HG02642 (cell line): ENCODE data around the gene NXT1.
A peak's percentile ranks its signal among the peaks of the same experiment; 100 is the strongest.
"Not testable (repeated sequence)": the region's sequence is repeated elsewhere in the genome, so short reads cannot be mapped to it uniquely, and the experiment has no call there.

Experiments
- ATAC-seq: cut with Tn5 transposase; IDR thresholded peaks from one replicate; pipeline ENCODE4 v1.9.1; 2021; ENCODE audit warnings: mild to moderate bottlenecking; ENCODE audit not compliant: unreplicated experiment, poor library complexity

NXT1 gene

GRCh38 chr20:23327617-23328333 is 22.8 kb upstream of the NXT1 start:
- ATAC-seq, result no peak

- no peak for ATAC-seq
These were observed 18.9 kb upstream of the NXT1 start for GRCh38 chr20:23331450-23332350.

GRCh38 chr20:23332467-23332866 is 18.1 kb upstream of the NXT1 start:
- no peak for ATAC-seq

GRCh38 chr20:23334111-23334510 is 16.5 kb upstream of the NXT1 start:
- ATAC-seq, result no peak

DNA sequence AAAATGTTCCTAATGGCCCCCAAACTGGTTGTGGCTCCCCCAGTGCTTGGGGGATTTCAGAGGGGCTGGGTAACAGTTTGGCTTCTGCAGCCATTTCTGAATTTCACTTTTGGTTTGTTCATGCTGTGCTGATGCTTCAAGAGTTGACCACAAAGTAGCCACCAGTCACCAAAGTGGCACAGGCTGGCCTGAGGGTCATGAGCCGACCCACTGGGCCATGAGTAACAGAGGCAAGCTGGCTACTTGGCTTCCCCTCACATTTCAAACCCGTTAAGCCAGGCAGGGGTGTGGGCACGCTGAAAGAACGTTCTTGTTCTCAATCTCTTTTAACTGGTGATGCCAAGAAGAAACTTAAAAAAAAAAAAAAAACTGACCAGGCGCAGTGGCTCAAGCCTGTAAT is 15.1 kb upstream of the NXT1 start:
- no peak for ATAC-seq

DNA sequence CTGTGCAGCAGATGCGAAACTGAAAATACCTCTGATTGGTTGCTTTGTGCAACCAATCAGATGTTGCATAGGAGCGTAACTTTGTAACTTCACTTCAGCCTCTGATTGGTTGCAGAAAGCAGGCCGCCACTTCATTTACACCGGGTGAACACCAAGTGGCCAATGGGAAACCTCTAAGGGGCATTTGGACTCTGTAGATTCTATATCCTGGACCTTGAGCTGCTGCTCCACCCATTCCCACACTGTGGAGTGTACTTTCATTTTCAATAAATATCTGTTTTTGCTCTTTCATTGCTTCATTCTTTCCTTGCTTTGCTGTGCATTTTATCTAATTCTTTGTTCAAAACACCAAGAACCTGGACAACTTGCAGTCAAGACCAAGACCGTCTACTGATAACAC is 14.1 kb upstream of the NXT1 start:
- ATAC-seq, result no peak

GRCh38 chr20:23337312-23337711 is 13.3 kb upstream of the NXT1 start:
- ATAC-seq, result no peak

DNA sequence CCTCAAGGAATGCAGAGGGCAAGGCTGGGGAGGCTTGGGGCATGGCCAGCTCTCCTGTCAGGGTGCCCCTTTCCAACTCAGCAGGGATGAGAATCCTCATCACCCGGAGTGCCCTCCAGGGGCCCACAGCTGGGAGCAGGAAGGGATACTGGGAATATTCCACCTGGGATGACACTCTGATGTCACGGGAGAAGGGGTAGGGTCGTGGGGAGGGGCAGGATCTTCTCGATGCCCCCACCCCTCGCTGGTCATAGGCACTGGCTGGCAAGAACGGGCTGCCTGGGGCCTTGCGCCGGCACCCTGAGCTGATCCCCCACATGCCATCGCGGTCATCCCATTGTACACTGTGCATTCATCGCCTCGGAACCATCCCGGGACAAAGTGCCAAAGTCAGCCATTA is 10.6 kb upstream of the NXT1 start:
- ATAC-seq, result no peak

GRCh38 chr20:23340524-23340923 is 10.1 kb upstream of the NXT1 start:
- no peak for ATAC-seq

DNA sequence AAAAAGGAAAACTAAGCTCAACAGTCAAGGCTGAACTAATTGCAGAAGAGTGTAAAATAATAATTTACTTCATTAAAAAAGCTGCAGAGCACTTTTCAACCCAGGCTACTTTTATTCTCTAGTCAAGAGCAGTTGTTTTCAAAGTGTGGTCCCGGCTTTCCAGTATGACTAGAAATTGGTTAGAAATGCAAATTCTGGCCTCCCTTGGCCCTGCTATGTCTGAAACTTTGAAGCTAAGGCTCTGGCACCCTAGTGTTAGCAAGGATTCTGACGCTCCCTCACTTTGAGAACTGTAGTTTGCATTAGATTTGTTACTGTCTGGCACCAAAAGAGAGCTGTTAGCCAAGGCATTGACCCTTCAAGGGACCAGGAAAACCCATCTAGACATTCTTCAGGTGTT is 9.5 kb upstream of the NXT1 start:
- peak; percentile 54 for ATAC-seq

- no peak for ATAC-seq
These were observed 7.0 kb upstream of the NXT1 start for GRCh38 chr20:23343590-23343989.

- ATAC-seq, result no peak
These were observed 6.3 kb upstream of the NXT1 start for GRCh38 chr20:23344336-23344735.

- ATAC-seq, result no peak
These were observed 4.6 kb upstream of the NXT1 start for GRCh38 chr20:23346002-23346401.

DNA sequence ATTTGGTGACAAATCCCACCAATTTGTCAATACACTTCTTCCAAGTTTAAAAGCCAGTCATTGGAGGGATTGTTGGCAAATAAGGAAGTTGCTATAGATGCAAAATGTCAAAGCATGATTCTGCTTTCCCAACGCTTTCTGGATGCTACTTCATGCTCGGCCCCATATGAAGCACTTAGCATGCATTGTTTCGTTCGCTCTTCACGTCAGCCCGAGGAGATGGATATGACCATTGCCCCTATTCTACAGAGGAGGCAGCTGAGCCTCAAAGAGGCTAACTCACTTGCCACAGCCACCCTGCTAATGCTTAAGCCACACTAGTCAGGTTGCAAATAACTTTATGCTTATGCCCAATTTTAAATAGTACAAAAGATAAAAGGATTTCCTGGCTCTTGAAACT is 2.8 kb upstream of the NXT1 start:
- ATAC-seq, result no peak

- not testable (repeated sequence) for ATAC-seq
These were observed 2.1 kb upstream of the NXT1 start for GRCh38 chr20:23348510-23348909.

DNA sequence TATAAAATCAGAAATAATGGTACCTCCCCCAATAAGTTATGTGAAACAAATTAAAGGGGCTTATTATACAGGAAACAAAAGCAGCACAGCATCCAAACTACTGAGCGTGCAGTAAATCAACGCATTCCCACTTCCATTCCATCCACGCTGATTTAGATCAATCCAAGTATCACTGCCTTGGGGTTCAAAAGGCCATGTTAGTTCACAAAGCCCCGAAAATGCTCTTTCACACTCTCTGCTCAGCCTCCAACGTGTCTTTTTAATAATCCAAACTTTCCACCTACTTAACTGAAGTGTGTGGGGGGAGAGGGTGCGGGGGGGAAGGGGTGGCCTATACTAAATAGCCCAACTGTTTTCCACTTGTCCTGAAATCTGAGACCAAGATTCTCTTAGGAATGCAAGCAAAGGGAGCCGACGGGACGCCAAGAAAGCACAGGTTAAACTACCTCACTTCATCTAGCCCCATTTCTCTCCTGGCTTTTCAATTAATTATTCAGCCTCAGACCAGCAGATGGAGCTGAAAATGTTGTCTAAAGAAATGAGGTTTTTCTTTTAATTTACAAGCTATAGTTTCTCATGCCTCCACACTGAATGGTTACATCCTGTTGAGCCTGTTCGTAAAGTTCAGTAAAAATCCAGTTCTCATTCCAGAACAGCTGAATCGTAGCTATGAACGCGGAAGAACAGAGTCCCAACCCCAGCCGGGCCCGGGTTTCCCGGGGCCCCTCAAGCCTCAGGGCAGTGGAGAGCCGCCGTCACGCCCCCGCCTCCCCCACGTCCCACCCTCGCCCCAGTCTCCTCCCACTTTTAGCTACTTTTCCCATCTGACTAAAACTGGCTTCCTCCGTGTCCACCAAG is 1.0 kb upstream of the NXT1 start:
- ATAC-seq, result peak; percentile 34

GRCh38 chr20:23350904-23351838 is 580 bp downstream of the NXT1 start:
- ATAC-seq, result peak; percentile 29

GRCh38 chr20:23356203-23356602 is 5.6 kb downstream of the NXT1 start:
- no peak for ATAC-seq

GRCh38 chr20:23357767-23358562 is 7.4 kb downstream of the NXT1 start:
- peak; percentile 76 for ATAC-seq
